CD4-positive, alpha-beta T cell treated with Interleukin-10 for 1 hour (primary cell): ENCODE measurements around the gene UAP1L1.
"Not testable (repeated sequence)": the region's sequence is repeated elsewhere in the genome, so short reads cannot be mapped to it uniquely, and the experiment has no call there.

Experiments used
- DNase-seq: peaks from one replicate; pipeline ENCODE4 v3.0.0-alpha.2; 2020

The UAP1L1 gene

DNA sequence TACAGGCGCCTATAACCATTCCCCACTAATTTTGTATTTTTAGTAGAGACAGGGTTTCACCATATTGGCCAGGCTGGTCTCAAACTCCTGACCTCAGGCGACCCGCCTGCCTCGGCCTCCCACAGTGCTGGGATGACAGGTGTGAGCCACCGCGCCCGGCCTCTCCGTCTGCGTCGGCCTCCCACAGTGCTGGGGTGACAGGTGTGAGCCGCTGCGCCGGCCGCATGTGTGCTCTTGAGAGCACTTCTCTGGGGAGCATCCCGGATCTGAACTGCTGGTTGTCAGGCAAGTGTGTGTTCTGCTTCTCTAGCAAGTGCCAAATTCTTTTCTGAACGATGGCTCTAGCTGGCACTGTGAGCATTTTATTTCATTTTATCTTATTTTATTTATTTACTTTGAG lies 19.8 kb upstream of the UAP1L1 start:
- no peak for DNase-seq

- DNase-seq, result no peak
These were observed 18.6 kb upstream of the UAP1L1 start for GRCh38 chr9:137058521-137059234.

DNA sequence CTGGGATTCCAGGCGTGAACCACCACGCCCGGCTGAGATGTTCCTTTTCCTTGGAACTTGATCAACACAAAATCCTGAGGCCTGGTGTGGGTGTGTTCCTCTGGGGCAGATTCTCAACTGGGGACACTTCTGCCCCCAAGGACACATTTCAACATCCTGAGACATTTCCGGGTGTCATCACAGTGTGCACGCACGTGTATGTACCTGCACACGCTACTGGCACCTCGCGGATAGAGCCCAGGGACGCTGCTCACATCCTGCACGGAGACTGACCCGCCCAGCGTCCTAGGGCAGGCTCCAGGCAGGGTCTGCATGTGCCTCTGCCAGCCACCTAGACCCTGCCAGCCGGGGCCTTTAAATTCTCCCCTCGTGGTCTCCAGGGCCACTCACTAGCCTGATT lies 14.9 kb upstream of the UAP1L1 start:
- DNase-seq, result no peak

GRCh38 chr9:137062798-137063197 lies 14.5 kb upstream of the UAP1L1 start:
- not testable (repeated sequence) for DNase-seq

DNA sequence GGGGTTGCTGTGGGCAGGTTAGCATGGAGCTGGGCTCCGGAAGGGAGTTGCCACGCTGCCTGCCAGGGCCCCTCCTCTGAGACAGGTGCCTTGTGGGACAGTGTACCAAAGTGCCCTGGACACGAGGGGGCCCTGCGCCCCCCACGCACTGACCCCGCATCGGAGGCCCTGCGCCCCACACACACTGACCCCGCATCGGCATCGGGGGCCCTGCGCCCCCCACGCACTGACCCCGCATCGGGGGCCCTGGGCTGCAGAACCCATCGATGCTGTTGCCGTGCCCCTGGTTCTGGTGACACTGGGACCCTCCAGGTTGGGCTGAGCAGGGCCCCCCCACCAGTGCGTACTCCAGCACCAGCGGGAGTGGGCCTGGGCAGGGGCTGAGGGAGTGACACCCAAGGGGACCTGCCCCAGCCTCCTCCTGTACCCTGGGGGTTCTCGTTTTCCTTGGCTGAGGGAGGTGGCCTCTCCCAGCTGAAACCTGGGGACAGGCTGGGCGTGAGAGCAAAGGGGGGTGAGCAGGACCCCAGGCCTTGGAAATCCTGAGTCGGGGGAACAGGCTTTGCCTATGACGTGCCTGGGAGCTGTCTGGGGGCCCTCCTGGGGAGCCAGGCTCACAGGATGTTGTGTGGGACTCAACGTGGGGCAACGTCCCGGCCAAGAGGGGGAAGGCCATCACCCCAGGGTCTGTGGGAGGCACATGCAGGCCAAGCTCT lies 13.8 kb upstream of the UAP1L1 start:
- no peak for DNase-seq

DNA sequence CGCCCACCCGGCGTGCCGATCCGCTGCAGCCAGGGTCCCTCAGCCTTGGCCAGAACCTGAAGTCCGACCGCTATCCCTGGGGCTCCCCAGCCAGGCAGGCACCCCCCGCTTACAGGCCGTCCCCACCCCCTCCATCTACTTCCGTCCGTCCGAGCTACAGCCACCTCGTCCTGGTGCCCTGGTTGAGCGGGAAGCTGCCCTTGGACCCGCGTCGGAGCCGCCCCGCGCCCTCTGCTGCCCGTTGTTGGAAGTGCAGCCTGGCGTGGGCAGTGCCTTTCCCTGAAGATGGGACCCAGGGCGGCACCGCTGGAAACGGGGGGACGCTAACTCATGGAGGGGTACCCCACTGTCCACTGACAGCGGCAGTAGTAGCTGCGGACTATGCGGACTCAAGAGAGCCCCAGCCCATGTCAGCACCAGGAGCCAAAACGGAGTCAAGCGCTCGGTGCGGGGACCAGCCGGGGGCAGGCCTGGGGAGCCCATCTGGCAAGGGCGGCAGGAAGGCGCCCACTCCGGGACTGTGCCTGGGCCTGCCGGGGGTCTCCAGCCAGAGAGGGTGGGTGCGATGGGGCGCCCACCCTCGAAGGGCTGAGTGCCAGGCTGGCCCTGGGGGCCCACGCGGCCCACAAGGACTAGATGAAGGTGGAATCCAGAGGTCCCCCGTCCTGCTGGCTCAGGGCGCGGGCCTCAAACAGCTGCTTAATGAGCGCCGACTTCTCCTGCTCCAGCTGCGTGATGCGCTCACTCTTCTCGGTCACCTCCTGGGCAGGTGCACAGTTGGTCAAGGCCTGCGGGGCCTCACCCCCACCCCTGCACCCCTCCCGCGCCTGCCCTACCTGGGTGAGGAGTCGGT lies 13.1 kb upstream of the UAP1L1 start:
- peak; percentile 62 for DNase-seq

DNA sequence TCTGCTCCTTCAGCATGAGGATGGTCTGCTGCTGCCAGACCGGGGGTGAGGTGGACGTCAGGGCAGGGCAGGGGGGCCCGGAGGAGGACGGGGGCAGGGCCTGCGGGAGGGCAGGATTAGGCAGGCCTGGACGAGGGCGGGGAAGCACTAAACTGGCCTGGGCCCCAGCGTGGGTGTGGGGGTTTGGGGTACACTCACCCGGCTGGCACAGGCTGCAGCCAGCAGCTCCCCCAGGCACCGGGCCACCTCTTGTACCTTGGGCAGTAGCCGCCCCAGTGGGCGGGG lies 12.5 kb upstream of the UAP1L1 start:
- no peak for DNase-seq

GRCh38 chr9:137065336-137065967 lies 11.9 kb upstream of the UAP1L1 start:
- no peak for DNase-seq

DNA sequence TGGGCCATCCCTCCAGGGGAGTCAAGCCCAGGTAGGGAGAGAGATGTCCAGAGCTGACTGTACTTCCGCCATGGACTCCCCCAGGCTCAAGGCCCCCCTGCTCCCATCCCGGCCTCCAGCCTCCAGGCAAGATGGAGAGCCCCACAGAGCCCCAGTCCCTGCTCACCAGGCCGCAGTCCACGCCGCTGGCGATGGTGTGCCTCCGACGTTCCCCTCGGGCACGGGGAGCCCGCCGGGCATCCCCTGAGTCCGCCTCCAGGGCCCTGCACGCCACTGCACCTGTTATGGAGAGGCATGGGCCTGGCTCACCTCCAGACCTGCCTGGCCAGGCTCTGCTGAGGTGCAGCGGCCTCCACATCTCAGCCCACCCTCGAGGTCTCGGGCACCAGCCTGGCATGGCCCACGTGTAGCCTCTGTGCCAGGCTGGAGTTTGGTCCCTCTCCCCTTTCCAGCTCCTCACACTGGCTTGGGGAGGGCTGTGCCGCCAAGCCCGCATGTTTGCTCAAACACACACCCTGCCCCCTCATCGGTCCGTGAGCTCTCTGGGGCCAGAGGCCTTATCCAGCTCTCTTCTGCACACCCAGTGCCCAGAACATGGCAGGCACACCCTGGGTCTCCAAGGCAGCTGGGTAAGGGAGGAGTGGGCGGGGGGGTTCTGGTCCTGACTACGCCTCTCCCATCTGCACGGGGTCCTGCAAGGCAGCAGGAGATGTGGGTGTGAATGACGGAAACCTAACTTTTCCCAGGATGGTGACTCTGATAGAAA lies 11.0 kb upstream of the UAP1L1 start:
- DNase-seq, result no peak

DNA sequence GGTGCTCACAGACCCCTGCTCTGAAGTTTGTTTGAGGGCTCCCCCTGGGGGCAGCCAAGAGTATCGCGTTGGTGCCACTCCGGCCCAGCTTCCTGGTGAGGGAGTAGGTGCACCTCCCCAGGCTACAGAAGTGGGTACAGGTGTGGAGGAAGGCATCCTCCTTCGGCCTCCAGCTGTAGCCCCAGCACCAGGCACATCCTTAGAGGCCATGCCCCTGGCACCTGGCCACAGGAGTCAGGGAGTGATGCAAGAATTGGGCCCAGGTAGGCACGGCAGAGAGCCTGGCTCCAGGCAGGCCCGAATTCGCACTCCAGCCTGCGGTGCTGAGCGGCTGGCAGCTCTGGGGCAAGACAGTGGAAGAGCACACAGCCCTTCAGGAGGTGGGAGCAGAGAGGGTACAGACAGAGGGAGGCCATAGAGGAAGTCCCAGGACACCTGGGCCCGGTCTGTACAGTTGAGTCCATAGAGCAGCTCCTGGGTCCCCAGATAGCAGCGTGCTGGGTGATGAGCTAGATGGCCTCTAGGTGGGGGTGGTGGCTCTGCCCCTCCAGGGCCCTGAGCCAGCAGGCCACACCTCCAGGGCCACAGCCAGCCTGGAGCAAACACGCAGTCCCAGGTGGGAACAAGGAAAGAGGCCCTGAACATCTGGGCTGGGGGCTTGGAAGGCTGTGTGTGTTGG lies 9.3 kb upstream of the UAP1L1 start:
- DNase-seq, result peak; percentile 92

- DNase-seq, result no peak
These were observed 8.5 kb upstream of the UAP1L1 start for GRCh38 chr9:137068539-137069507.

DNA sequence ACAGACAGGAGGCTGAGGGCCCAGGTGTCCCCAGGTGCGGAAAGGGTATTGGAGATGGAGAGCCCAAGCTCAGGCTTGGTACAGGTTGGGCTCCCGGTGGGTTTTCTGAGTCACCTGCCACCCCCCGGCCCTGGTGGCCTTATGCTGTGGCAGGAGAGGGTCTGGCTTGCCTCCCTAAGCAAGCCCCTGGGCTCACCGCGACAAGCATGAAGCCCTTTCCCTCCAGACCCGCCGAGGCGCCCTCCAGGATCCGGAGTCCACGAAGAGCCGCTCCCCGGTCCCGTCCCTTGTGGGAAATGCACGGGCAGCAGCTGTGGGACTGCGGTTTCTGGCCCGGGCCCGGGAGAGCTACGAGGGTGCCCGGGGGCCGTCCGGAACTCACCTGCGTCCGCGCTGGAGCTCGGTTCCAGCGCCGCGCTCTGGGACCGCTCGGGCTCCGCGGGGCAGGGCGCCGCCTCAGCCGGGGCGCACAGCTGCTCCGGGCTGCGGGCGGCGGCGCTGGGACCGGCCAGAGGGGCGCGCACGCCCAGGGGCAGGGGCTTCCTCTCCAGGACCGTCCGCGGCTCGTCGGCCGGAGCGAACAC lies 7.7 kb upstream of the UAP1L1 start:
- DNase-seq, result no peak

DNA sequence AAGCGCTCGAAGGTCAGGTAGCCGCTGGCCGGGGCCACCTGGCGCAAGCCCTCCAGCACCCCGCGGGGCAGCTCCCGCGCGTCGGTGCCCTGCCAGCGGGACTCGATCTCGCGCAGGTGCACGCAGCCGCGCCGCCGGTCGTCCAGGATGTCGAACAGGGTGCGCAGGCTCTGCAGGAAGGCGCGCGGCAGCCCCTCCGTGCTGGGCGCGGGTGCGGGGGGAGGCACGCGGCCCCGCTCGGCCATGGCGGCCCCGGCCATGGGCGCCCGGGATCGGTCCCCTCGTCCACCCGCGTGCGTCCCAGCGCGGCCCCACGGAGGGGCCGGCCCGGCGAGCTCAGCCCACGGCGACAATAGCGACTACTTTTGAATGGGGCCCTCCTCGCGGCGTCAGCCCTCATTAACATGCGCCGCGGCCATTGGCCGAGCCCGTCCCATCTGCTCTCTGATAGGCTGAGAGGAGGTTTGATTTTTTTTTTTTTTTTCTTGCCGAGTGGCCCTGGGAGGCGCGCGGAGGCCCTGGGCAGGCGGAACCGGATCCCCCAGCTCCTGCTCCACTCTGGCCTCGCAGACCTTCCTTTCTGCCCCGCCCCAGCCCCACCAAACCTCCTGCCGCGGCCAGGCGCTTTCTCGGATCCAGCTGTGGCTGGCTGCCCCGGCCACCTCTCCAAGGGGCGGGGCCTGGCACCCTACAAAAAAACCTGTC lies 7.0 kb upstream of the UAP1L1 start, which contains the start of gene SAPCD2:
SAPCD2 (minus strand) TSS at position 357 of the 705 bp plus-strand sequence; CDS start at position 260, 97 bp downstream.
- DNase-seq, result peak; percentile 88

DNA sequence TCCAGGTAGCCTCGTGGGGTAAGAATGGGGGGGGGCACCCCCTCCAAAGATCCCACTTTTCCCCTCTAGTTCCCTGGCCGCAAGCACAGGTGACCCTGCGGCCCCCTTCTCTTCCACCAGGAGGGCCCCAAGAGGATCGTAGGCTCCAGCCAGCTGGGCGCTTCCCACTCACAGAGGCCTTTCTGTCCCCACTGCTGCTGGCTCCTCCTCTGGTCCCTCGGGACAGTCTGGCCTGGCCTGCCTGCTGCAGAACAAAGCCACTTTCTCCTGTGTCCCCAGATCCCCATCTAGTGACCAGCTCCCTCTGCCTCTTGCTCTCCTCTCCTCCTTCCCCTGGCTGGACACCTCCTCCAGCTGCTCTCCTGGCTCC lies 6.4 kb upstream of the UAP1L1 start:
- no peak for DNase-seq

DNA sequence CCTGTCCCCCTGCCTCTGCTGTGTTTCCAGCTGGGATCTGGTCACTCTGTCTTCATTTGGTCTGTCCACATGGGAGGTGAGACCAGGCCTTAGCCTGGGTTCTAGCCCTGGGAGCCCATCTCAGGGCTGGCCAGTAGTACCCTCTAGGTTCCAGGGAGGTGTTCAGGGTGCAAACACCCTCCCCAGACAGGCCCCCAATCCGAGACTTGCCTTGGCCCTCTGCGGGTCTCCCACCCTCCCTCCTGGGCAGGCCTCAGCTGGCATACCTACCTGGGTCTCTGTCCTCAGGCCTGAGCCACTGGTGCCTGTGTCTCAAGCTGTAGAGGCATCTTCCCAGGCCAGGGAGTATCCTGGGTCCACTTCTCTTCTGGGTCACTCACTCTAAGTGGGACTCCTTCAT lies 6.0 kb upstream of the UAP1L1 start:
- no peak for DNase-seq

GRCh38 chr9:137073992-137074399 lies 3.3 kb upstream of the UAP1L1 start:
- DNase-seq, result no peak

DNA sequence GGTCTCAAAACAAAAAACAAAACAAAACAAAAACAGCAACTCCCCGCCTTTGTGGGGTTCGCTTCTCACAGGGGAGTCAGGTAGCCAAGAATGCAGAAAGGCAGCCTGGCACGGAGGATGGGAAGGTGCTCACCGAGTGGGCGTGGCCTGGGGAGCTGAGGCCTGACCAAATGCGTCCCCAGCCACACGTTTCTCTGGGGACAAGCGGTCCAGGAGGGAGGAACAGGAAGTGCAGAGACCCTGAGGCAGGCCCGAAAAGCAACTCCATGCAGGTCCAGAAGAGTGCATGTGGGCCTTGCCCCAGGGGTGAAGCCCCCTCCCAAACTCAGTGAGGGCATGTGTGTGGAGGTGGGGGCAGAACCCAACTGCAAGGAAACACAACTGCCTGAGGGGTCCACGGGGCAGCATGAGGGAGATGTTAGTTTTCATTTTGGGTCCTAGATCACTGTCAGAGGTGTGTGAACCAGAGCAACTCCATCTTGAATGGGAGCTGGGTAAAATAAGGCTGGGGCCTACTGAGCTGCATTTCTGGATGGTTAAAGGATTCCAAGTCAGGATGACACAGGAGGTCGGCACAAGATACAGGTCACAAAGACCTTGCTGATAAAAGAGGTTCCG lies 2.6 kb upstream of the UAP1L1 start:
- DNase-seq, result no peak

- DNase-seq, result no peak
These were observed 2.0 kb upstream of the UAP1L1 start for GRCh38 chr9:137075275-137075775.

- DNase-seq, result no peak
These were observed 694 bp upstream of the UAP1L1 start for GRCh38 chr9:137076636-137077009.
